Measurements from ENCODE around the gene C20orf202. TPM values are rescaled to one million over a fixed set of nuclear protein-coding genes. Genes with fewer than 3 reads are reported as not detected.
A peak's percentile ranks its signal among the peaks of the same experiment; 100 is the strongest.

The C20orf202 gene
- total and polyA plus RNA-seq, 9 of the 15 experiments (the other 6 are each of a cell fraction or from before 2014, with no cell fraction given), result 0.03 to 0.24 (median 0.15) TPM; not detected in 4

DNA sequence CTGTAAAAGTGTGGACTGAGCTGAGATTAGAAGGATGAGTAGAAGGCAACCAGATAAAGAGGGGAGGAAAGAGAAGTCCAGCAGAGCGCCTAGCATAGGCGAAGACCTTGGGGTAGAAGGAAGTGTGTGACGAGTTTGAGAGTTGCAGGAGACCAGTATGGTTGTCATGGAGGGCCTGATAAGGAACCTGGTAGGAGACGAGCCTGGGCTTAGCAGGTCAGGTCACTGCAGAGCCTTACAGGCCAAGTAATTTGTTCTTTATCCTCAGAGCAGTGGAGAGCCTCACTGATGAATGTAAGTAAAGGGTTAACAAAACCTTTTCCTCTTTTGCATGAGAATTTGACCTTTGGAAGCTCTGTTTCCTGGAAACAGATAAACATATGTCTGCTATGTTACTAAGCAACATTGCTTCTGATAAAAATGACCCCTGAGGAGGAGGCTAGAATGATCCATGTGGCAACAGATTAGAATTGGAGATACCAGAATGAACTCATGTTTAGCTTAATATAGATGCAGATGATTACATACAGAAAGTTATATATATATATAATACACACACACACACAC lies 15.6 kb upstream of the C20orf202 start (continued):
- TF ChIP-seq, protein P1, sequence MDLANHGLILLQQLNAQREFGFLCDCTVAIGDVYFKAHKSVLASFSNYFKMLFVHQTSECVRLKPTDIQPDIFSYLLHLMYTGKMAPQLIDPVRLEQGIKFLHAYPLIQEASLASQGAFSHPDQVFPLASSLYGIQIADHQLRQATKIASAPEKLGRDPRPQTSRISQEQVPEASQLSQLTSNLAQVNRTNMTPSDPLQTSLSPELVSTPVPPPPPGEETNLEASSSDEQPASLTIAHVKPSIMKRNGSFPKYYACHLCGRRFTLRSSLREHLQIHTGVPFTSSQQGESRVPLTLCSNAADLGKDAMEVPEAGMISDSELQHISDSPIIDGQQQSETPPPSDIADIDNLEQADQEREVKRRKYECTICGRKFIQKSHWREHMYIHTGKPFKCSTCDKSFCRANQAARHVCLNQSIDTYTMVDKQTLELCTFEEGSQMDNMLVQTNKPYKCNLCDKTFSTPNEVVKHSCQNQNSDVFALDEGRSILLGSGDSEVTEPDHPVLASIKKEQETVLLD (IDR thresholded peaks at IDR 0.05), result peak; percentile 70; the same call in 1 of the 2 replicates
- TF ChIP-seq STAT5A (IDR thresholded peaks at IDR 0.05; ENCODE audit: borderline replicate concordance, low read length) (peak; percentile 86), NR2C1 (IDR thresholded peaks at IDR 0.05) (peak; percentile 73; the same call in 1 of the 2 replicates), NR2C1 (tag; IDR thresholded peaks at IDR 0.05) (peak; percentile 81), MYNN (IDR thresholded peaks at IDR 0.05) (peak; percentile 39; the same call in 1 of the 2 replicates), MYNN (CRISPR knock-in tag; IDR thresholded peaks at IDR 0.05) (no peak), HDAC1 (IDR thresholded peaks at IDR 0.05) (peak in 1 of 2 experiments; percentile 71; a peak in 1 of 4 replicates), TCF3 (CRISPR knock-in tag; IDR thresholded peaks at IDR 0.05) (peak; percentile 76; the same call in 1 of the 2 replicates), TRIM24 (IDR thresholded peaks at IDR 0.05) (peak; percentile 38 to 88; a peak in 3 of 4 replicates), WHSC1 (IDR thresholded peaks at IDR 0.05; ENCODE audit: low read length) (no peak), ARID1B (IDR thresholded peaks at IDR 0.05) (peak; percentile 83), NCOR1 (IDR thresholded peaks at IDR 0.05) (peak; percentile 81), NFATC3 (IDR thresholded peaks at IDR 0.05) (no peak), LEF1 (IDR thresholded peaks at IDR 0.05) (peak; percentile 93; the same call in 1 of the 2 replicates), POLR2AphosphoS2 (IDR thresholded peaks at IDR 0.05; ENCODE audit: low read length) (no peak), ELF4 (CRISPR knock-in tag; IDR thresholded peaks at IDR 0.05) (peak; percentile 49; the same call in 1 of the 2 replicates), MEF2A (IDR thresholded peaks at IDR 0.05; ENCODE audit: control insufficient read depth, low read depth, low read length) (no peak), HMGN3 (IDR thresholded peaks at IDR 0.05; ENCODE audit: borderline replicate concordance, extremely low read depth, insufficient read length, low read depth, low read length) (peak; percentile 41)
- TF ChIP-seq, protein P2, sequence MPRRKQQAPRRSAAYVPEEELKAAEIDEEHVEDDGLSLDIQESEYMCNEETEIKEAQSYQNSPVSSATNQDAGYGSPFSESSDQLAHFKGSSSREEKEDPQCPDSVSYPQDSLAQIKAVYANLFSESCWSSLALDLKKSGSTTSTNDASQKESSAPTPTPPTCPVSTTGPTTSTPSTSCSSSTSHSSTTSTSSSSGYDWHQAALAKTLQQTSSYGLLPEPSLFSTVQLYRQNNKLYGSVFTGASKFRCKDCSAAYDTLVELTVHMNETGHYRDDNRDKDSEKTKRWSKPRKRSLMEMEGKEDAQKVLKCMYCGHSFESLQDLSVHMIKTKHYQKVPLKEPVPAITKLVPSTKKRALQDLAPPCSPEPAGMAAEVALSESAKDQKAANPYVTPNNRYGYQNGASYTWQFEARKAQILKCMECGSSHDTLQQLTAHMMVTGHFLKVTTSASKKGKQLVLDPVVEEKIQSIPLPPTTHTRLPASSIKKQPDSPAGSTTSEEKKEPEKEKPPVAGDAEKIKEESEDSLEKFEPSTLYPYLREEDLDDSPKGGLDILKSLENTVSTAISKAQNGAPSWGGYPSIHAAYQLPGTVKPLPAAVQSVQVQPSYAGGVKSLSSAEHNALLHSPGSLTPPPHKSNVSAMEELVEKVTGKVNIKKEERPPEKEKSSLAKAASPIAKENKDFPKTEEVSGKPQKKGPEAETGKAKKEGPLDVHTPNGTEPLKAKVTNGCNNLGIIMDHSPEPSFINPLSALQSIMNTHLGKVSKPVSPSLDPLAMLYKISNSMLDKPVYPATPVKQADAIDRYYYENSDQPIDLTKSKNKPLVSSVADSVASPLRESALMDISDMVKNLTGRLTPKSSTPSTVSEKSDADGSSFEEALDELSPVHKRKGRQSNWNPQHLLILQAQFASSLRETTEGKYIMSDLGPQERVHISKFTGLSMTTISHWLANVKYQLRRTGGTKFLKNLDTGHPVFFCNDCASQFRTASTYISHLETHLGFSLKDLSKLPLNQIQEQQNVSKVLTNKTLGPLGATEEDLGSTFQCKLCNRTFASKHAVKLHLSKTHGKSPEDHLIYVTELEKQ (CRISPR knock-in tag; IDR thresholded peaks at IDR 0.05), result no peak
- TF ChIP-seq, protein P3, sequence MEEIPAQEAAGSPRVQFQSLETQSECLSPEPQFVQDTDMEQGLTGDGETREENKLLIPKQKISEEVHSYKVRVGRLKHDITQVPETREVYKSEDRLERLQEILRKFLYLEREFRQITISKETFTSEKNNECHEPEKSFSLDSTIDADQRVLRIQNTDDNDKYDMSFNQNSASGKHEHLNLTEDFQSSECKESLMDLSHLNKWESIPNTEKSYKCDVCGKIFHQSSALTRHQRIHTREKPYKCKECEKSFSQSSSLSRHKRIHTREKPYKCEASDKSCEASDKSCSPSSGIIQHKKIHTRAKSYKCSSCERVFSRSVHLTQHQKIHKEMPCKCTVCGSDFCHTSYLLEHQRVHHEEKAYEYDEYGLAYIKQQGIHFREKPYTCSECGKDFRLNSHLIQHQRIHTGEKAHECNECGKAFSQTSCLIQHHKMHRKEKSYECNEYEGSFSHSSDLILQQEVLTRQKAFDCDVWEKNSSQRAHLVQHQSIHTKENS (CRISPR knock-in tag; IDR thresholded peaks at IDR 0.05), result no peak
- TF ChIP-seq, protein P4, sequence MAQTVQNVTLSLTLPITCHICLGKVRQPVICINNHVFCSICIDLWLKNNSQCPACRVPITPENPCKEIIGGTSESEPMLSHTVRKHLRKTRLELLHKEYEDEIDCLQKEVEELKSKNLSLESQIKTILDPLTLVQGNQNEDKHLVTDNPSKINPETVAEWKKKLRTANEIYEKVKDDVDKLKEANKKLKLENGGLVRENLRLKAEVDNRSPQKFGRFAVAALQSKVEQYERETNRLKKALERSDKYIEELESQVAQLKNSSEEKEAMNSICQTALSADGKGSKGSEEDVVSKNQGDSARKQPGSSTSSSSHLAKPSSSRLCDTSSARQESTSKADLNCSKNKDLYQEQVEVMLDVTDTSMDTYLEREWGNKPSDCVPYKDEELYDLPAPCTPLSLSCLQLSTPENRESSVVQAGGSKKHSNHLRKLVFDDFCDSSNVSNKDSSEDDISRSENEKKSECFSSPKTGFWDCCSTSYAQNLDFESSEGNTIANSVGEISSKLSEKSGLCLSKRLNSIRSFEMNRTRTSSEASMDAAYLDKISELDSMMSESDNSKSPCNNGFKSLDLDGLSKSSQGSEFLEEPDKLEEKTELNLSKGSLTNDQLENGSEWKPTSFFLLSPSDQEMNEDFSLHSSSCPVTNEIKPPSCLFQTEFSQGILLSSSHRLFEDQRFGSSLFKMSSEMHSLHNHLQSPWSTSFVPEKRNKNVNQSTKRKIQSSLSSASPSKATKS (CRISPR knock-in tag; IDR thresholded peaks at IDR 0.05), result no peak
